GM12801 (cell line): ENCODE results near the gene ETV3L.

Source experiments
- TF ChIP-seq, protein P1 (sequence below): IDR thresholded peaks from one replicate; pipeline ENCODE4 v1.5.1; 2011; ENCODE audit warnings: control low read depth; ENCODE audit not compliant: insufficient read length; ENCODE audit errors: extremely low read depth

The ETV3L gene

DNA sequence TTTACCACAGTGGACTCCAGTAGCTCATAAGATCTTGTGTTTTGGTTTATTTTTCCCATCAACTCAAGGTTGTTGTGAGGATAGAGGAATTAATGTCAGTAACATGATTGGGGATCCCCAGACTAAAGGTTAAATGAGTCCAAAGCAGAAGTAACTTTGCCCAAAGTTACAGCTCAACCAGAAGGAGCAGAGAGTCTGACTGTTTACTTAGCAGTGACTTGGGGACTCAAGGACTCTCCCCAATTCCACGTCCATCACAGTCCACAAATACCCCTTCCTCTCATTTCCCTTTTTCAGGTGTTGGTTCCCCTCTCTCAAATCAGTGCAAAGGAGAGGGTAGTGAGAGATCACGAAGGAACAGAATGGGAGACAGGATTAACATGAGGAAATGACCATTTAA lies 42.6 kb upstream of the ETV3L start:
- TF ChIP-seq, protein P1, sequence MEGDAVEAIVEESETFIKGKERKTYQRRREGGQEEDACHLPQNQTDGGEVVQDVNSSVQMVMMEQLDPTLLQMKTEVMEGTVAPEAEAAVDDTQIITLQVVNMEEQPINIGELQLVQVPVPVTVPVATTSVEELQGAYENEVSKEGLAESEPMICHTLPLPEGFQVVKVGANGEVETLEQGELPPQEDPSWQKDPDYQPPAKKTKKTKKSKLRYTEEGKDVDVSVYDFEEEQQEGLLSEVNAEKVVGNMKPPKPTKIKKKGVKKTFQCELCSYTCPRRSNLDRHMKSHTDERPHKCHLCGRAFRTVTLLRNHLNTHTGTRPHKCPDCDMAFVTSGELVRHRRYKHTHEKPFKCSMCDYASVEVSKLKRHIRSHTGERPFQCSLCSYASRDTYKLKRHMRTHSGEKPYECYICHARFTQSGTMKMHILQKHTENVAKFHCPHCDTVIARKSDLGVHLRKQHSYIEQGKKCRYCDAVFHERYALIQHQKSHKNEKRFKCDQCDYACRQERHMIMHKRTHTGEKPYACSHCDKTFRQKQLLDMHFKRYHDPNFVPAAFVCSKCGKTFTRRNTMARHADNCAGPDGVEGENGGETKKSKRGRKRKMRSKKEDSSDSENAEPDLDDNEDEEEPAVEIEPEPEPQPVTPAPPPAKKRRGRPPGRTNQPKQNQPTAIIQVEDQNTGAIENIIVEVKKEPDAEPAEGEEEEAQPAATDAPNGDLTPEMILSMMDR = no peak

DNA sequence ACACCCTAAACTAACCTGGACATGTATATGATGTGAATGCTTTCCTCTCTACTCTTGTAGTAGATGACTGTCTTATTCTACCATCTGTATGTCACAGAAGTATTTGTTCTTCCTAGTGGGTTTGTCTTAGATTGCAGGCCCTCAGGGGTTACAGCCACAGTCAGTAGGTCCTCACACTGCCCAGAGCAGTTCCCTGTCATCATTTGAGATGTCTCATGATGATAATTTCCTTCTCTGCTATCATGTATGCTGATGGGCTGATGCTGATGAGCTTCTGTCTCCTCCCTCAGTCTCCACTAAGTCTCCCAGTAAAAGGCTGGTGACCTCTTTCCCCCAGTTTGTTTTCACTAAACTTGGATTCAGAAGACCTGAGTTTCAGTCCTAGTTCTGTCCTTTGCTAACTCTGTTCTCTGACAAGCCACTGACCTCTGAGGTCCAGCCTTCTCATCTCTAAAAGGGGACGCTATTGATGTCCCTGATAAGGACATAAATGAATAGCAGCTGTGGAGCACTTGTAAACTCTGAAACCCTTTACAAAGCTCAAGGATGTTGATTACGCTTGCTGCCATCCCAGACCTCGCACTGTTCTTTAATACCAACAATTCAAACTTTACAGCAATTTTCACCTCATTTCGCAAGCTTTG lies 41.7 kb upstream of the ETV3L start:
- TF ChIP-seq, protein P1 = no peak

DNA sequence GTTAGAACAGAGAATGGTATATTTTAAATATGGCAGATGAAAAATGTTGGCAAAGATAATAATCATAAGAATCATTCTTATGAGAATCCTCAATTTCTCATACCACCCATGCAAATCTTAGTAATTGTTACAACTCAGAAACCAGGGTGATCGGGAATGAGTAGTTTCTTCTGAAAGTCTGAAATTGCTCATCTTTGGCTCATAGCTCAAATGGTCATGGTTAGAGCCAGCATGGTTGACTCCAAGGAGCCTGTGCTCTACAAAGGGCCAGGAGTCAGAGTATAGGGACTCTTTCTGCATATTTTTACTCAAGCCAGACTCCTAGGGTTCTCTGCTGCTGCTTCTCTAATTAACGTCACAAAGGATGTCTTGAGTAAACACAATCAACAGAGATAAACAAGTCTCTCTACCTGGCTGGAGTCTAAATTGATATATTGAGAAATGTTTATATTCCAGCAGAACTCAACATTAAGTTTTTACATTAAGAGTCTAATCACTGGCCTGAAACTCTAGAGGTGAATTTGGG lies 40.5 kb upstream of the ETV3L start:
- TF ChIP-seq, protein P1 = no peak

DNA sequence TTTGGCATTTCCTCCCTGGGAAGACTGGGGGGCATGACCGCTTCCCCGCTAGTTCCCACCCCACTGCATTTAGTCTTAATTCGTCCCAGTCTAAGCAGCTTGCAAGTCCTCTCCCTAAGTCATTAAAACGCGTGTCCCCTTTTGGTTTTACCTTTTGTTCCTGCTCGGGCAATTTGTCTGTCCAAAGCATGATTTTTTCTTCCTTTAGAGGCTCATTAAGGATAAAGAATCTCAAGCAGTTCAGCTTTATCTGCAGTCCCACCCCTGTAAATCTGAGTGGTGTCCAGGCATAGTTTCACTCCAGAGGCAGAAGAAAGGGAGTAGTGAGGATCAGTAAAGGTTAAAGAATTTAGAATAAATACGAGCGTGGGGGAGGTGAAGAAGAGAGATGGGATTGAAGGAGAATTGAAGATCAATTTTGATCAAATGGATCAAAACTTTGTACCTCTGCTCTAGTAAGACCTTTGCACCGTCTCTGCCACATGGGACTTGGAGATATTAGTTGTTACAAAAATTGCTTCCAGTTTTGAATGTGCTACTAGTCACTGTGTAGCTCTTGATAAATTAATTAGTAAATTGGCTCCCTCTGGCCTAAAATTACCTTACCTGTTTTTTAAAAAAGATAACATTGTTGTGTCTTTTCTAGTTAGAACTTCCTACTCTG lies 39.6 kb upstream of the ETV3L start:
- TF ChIP-seq, protein P1 = no peak

DNA sequence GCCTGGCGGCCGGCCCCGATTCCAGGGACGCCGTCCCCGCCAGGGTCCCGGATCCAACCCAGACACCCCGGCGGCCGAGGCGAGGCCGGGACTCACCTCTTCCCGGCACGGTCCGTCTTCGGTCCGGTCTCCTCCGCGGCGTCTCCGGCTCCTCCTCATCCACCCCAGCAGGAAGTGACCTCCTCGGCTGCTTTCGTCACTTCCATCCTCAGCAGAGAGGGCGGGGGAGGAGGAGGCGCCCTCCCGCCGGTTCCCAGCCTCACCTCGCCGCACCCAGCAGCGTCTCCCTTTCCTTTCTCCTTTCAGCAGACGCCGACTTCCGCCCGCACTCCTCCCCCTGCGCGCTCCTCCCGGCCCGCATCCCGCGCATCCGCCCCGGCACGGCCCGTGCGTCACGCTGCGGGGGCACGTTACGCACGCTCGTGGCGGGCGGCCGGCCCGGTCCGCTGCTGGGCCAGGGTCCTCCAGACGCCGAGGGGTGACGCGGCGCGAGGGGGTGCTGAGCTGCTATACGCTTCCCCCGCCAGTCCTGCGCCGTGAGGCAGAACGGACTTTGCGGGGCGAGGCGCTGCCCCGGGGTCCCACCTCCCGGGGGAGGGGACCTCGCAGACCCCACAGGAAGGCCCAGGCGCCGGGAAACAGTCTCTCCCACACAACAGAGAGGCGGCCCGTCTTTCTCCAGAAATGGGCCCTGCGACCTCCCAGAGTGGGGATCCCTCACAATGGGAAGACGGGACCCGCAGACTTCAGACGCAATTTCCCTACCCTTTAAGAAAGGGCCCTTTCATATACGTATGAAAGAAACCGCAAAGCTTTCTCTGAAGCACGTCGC lies 38.8 kb upstream of the ETV3L start, which contains the start of gene ETV3:
TSS of gene ETV3 (minus strand) at position 176 of the 832 bp plus-strand sequence. CDS start 2,043 bp downstream, outside the sequence.
- TF ChIP-seq, protein P1 = no peak

DNA sequence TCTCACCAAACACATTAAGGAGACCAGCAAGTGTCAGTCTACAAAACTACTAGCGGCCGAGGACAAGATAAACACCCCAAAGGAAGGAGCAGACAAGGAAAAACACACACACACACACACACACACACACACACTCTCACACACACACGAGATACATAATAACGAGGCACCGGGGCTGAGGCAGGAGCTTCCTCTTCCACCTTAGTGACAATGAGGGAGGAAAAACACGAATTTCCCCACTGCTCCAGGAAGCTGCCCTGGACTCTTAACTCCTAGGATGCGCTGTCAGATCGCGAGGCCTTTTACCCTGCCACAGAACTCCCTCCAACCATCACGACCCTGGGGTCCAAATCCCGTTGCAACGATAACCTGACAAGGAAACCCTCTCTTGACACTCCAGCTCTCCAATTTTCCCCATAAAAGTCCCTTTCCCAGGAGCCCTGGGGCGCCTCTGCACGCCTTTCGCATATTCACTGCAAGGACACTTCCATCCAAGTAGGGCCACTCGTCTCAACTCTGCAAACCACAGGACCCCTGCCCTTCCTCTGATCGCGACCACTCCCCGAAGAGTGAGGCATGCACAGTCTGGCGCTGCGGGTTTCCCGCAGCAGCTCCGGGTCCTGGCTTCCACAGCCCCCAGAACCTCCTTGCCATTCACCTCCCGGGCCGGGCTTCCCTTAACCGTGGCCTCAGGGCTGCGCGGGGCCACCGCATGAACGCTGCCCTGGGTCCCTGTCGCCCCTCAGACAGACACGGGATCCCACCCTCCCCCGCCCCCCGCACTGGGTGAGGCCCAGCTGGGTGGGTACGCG lies 38.0 kb upstream of the ETV3L start:
- TF ChIP-seq, protein P1 = no peak
